ENCODE measurements around the gene MED27.

MED27 gene

GRCh38 chr9:132040808-132041207 is 38.9 kb downstream of the MED27 start:
- no peak for TF ChIP-seq CTCF (conservative IDR thresholded peaks at IDR 0.05)
- H3K27ac ChIP-seq: no peak overlapping the region

GRCh38 chr9:132040246-132040645 is 39.4 kb downstream of the MED27 start:
- no peak overlapping the region for H3K27ac ChIP-seq
- no peak for TF ChIP-seq CTCF (conservative IDR thresholded peaks at IDR 0.05)

- H3K27ac ChIP-seq: no peak overlapping the region
- no peak for TF ChIP-seq CTCF (conservative IDR thresholded peaks at IDR 0.05)
Measured at GRCh38 chr9:132039284-132039683, 40.4 kb downstream of the MED27 start.

GRCh38 chr9:132037458-132037857 is 42.2 kb downstream of the MED27 start:
- H3K27ac ChIP-seq: no peak overlapping the region
- TF ChIP-seq CTCF (conservative IDR thresholded peaks at IDR 0.05): no peak

- no peak for TF ChIP-seq CTCF (conservative IDR thresholded peaks at IDR 0.05)
- no peak overlapping the region for H3K27ac ChIP-seq
Measured at GRCh38 chr9:132036521-132036920, 43.1 kb downstream of the MED27 start.

- TF ChIP-seq CTCF (conservative IDR thresholded peaks at IDR 0.05): no peak
- no peak overlapping the region for H3K27ac ChIP-seq
Measured at GRCh38 chr9:132035679-132036078, 44.0 kb downstream of the MED27 start.

- no peak for TF ChIP-seq CTCF (conservative IDR thresholded peaks at IDR 0.05)
- H3K27ac ChIP-seq: no peak overlapping the region
Measured at GRCh38 chr9:132032238-132032950, 47.3 kb downstream of the MED27 start.
